ENCODE data around the gene ALB.

Gene ALB

GRCh38 chr4:73450398-73451004, 46.4 kb downstream of the ALB start:
- no peak overlapping the region for H3K4me3 ChIP-seq (ENCODE audit: low read depth, low read length)

DNA sequence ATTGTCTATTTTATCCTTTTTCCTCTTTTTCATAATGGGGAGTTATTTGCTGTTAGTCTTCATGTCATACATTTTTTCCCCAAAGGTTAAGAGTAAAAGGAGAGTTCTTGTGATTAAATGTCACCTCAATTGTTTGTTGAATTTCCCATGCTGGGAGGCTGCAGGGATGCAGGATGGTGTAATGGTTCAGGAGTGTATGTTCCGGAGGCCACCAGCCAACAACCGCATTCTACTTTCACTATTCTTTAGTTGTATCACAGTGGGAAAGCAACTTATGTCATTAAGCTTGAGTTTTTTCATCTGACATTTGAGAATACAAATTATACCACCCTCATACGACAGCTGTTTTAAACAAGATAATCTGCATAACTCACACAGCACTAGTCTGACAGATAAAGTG, 47.3 kb downstream of the ALB start:
- no peak overlapping the region for H3K4me3 ChIP-seq (ENCODE audit: low read depth, low read length)

DNA sequence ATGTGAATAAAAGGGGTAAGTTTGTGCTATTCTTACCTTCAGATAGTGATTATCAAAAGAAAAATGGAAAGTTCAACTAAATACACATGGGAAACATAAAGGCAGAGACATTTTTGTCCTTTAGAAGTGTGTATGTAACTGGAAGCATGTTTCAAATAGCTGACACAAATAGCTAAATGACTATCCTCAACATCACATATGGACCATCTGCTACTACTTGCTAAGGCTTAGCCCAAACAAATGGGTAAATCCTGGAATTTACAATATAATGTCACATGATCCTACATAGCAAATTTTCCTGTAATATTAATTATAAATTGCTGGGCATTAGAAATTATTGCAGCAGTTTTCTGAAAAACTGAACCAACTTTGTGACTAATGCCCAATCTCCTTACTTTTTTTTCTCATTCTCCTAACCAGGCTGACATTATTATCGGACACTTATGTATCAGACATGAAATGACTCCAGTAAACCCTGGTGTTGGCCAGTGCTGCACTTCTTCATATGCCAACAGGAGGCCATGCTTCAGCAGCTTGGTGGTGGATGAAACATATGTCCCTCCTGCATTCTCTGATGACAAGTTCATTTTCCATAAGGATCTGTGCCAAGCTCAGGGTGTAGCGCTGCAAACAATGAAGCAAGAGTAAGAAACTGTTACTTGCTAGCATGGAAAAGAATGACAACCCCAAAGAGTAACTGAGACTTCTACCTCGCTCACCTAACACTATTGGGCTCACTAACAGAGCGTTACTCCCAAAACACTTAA, 48.1 kb downstream of the ALB start:
- H3K4me3 ChIP-seq (ENCODE audit: low read depth, low read length) = no peak overlapping the region

DNA sequence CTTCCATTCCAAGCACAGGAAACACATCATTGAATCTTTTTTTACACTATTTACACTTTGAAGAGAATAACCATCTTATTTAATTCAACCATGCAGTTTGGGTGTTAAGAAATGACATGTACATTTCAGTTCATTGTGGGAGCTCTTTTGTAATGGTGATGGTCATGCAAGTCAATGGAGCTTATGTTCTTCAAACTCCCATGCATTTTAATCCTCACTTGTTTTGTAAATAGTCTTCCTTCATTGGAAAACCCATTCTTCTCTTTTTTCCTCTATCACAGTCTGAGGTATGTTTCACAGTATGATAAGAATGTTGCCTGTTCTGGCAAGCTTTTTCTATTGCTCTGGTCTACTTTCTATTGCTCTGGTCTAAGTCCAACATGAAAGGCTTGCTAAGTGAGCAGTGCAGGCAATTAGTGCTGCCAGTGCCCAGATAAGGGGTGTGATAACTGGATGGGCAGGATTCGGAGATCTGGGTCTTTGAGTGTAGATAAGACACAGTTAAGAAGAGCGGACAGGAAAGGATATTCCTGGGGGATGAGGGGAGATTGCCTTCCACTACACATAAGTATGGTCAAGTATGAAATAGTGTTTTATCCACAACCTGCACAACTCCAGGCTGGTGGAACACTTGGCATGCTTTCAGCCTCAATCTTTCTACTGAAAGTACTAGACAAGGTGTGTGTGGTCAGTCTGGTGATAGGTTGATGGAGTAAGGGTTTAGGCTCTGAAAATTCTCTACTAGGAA, 49.0 kb downstream of the ALB start:
- no peak overlapping the region for H3K4me3 ChIP-seq (ENCODE audit: low read depth, low read length)

DNA sequence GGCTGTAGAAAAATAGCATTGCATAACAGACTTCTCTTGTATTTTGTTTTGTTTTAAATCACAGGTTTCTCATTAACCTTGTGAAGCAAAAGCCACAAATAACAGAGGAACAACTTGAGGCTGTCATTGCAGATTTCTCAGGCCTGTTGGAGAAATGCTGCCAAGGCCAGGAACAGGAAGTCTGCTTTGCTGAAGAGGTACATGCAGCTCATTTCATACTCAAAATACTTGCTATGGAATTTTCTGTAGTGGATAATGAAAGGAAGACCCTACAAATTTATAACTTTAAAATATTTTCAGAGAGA, 49.6 kb downstream of the ALB start:
- no peak overlapping the region for H3K4me3 ChIP-seq (ENCODE audit: low read depth, low read length)

- H3K4me3 ChIP-seq (ENCODE audit: low read depth, low read length) = no peak overlapping the region
Measured at GRCh38 chr4:73454920-73455319, 50.8 kb downstream of the ALB start.

DNA sequence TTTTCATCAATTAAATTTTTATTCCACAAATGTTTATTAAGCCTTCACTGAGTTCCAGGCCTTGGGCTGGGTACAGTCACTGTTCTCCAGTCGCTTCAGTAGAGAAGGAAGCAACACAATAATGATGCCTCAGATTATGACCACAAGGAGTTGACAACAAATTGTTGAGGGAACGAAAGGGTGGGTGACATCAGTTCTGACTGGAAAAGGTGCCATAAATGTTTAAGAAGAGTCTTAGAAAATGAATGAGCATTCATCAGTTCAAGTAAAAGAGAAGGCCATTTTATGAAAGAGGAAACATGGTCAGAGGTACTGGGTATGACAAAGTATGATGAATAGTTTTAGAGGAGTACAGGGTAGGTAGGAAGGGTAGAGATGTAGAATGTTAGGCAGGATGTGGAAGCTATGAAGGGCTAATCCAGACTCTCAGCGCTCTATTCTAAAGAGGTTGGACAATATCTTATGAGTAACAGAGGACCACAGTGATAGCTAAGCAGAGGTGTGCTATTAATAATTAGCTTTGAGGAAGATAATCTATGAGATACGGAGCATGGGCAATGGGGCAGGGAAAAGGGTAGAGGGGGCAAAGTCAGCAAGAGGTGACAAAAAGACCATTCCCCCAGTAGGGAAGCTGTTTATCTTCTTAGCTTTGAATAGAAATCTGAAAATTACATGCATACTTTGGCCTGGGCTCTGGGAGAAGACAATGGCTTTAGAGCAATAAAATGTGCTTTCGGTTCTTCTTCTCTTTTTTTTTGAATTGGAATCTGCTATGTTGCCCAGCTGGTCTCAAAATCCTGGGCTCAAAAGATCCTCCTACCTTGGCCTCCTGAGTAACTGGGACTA, 52.3 kb downstream of the ALB start:
- no peak overlapping the region for H3K4me3 ChIP-seq (ENCODE audit: low read depth, low read length)

DNA sequence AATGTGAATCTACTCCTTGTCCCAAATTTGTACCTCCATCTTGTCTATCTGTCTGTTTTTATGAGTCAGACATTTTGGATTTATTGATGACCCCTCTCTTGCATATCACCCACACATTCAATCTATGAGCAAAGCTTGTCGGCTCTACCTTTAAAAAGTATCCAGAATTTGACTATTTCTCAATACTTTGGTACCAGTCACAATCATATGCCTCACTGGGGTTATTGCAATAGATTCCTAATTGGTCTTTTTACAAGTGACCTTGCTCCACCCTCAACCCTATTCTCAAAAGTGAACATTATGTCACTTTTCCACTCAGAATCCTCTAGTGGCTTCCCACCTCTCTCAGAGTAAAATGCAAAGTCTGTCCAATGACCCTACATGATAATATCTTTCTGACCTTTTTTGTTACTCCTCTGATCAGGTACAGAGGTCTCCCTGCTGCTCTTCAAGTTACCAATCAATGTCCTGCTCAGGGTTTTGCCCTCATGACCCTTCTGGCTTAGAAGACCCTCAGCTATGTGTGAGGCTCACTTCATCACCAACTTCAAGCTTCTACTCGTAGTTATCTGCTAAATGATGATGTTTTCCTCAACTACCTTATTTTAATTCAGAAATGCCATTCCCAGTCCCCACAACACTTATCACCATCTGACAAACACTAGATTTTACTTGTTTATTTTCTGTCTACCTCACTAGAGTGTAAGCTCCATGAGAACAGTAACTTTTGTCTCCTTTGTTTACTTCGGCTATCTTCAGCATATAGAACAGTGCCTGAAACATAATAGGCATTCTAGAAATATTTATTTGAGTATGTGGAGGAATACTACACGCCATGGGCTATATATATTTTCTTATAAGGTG, 54.3 kb downstream of the ALB start:
- no peak overlapping the region for H3K4me3 ChIP-seq (ENCODE audit: low read depth, low read length)

DNA sequence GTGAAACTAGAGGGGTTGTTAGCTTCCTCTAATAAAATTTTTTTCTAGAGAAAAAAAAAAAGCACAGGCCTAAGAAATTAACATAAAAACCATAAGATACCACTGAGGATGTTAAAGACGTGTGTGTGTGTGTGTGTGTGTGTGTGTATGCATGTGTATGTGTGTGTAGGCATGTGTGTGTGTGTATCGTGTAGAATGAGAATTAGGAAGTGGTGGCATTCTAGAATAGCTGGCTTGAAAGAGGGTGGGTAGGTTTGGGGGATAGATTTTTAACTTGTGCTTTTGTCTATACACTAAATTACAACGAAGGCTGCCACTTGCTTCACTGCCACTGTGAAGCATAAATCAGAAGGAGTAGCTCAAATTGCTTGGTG, 54.9 kb downstream of the ALB start:
- H3K4me3 ChIP-seq (ENCODE audit: low read depth, low read length) = no peak overlapping the region

DNA sequence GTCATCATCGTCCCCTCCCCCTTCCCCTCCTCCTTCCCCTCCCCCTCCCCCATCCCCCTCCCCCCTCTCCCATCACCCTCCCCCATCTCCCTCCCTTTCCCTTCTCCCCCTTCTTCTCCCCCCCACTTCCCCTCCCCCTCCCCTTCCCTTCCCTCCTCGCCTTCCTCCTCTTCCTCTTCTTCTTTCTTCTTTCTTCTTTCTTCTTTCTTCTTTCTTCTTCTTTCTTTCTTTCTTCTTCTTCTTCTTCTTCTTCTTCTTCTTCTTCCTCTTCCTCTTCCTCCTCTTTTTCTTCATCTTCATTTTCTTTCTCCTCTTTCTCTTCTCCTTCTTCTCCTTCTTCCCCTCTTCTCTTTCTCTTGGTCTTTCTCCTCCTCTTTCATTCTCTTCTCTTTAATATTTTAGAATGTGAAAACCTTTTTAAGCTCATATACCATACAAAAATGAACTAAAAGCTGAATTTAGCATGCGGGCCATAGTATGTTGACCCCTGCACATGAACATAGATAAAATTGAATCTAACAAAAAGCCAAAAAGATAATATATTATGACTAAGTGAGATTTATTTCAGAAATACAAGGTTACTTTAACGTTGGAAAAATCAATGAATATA, 56.9 kb downstream of the ALB start:
- H3K4me3 ChIP-seq (ENCODE audit: low read depth, low read length) = no peak overlapping the region

GRCh38 chr4:73468170-73468569, 64.1 kb downstream of the ALB start:
- no peak overlapping the region for H3K4me3 ChIP-seq (ENCODE audit: low read depth, low read length)

- H3K4me3 ChIP-seq (ENCODE audit: low read depth, low read length) = no peak overlapping the region
Measured at GRCh38 chr4:73470728-73471127, 66.6 kb downstream of the ALB start.

All from iPS-11a (cell line).